ACC112 (cell line): ENCODE results near the gene C1orf167.

Experiments
- H2AFZ ChIP-seq: fragments of 200-600 bp; sonication (generic); one replicate; pipeline ENCODE4 v1.6.0; 2017; ENCODE audit warnings: antibody characterized with exemption, low read length; ENCODE audit not compliant: unreplicated experiment
- H3K27ac ChIP-seq: fragments of 200-600 bp; sonication (generic); 2 replicates; pipeline ENCODE4 v1.5.1; 2014; ENCODE audit warnings: low read depth, mild to moderate bottlenecking, antibody characterized with exemption, low read length, moderate library complexity
- H3K27me3 ChIP-seq: fragments of 200-600 bp; sonication (generic); 2 replicates; pipeline ENCODE4 v1.6.1; 2014; ENCODE audit warnings: mild to moderate bottlenecking, antibody characterized with exemption, low read length, moderate library complexity, mixed read lengths; ENCODE audit not compliant: insufficient read depth
- H3K36me3 ChIP-seq: fragments of 200-600 bp; sonication (generic); 2 replicates; pipeline ENCODE4 v1.6.1; 2016; ENCODE audit warnings: mild to moderate bottlenecking, antibody characterized with exemption, low read length, moderate library complexity, mixed read lengths; ENCODE audit not compliant: insufficient read depth
- H3K4me1 ChIP-seq: fragments of 200-600 bp; sonication (generic); one replicate; pipeline ENCODE4 v1.6.1; 2016; ENCODE audit warnings: low read length, mixed read lengths; ENCODE audit not compliant: insufficient read depth, unreplicated experiment, control insufficient read depth
- H3K4me3 ChIP-seq: fragments of 200-600 bp; sonication (generic); 2 replicates; pipeline ENCODE4 v1.5.1; 2014; ENCODE audit warnings: mild to moderate bottlenecking, low read depth, low read length
- H3K79me2 ChIP-seq: fragments of 200-600 bp; sonication (generic); one replicate; pipeline ENCODE4 v1.6.0; 2016; ENCODE audit warnings: low read length; ENCODE audit not compliant: control insufficient read depth, unreplicated experiment, insufficient read depth

C1orf167 gene

DNA sequence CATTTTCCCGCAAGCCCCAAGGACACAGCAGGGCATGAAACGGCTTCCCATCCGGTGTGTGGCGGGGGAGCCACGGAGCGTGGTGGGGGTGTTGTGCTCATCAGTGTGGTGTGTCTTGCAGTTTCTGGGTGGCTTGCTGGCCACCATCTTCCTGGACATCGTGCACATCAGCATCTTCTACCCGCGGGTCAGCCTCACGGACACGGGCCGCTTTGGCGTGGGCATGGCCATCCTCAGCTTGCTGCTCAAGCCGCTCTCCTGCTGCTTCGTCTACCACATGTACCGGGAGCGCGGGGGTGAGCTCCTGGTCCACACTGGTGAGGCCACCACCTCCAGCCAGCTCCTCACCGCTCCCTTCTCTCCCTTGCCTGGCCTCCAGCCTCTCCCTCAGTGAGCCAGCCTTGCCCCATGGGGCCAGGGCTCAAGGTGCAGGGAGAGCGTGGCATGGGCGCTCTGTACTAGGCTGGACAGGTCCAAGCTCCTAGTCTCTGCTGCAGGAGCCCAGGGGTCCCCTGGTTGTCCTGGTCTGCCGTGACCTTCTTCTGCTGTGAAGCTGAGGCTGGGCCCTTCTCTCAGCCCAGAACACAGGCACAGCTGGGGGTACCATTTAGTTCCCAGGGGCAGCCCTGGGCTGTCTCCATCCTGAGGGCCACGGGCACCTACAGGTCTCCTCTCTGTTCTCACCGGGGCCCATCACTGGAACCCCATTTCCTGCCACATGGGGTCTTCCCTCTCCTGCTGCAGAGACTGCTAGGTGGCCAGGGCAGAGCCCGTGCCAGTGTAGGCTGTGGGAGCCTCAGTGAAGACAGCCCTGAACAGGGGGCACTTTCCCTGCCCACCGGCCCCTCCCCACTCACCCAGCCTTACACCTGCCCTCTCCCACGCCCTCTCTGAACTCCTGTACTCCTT is 13.4 kb upstream of the C1orf167 start:
- no peaks in the 10 kb centered on the region for H3K27me3 ChIP-seq
- no peak overlapping the region for H2AFZ ChIP-seq
- peaks cover 6% of the 10 kb centered on the region for H3K4me1 ChIP-seq
- no peaks in the 10 kb centered on the region; the same call in 1 of the 2 replicates for H3K36me3 ChIP-seq
- no peak overlapping the region for H3K27ac ChIP-seq
- no peaks in the 10 kb centered on the region for H3K79me2 ChIP-seq
- no peak overlapping the region for H3K4me3 ChIP-seq

DNA sequence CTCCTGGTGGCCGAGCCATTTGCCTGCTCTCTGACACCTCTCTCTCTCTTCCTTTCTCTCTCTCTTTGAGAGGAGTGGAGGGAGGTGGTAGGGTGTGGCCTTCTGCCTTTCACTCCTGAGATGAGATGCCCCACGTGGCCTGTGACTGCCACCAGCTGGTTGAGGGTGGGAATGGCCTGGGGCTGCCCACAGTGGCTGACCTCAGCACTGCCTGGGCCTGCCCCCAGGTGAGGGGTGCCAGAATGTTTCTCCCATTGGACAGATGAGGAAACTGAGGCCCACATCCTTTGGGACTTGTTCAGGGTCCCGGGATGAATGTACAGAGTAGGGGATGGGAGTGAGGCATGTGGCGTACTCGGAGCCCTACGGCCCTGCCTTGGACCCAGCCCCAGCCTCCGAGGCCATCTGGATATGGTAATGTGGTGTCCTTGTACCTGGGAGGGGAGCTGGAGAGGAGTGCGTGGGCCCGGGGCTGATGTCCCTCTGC is 12.7 kb upstream of the C1orf167 start:
- Histone ChIP-seq H3K36me3 (no peaks in the 10 kb centered on the region; the same call in 1 of the 2 replicates), H3K27ac (no peak overlapping the region), H2AFZ (no peak overlapping the region), H3K79me2 (no peaks in the 10 kb centered on the region), H3K4me1 (peaks cover 6% of the 10 kb centered on the region), H3K4me3 (no peak overlapping the region), H3K27me3 (no peaks in the 10 kb centered on the region)

DNA sequence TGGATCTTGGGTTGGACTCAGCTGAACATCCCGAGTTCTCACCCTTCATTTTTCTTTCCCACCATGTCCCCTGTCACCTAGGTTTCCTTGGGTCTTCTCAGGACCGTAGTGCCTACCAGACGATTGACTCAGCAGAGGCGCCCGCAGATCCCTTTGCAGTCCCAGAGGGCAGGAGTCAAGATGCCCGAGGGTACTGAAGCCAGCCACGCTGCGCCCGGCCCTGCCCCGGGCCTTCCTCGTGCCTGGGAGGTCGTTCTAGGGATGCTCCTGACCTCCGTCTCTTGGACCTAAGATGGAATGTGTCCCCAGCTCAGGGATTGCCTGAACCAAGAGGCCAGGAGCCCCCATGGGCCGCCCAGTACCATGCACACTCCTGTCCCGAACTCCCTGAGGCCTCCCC is 12.0 kb upstream of the C1orf167 start:
- no peaks in the 10 kb centered on the region for H3K79me2 ChIP-seq
- no peaks in the 10 kb centered on the region for H3K27me3 ChIP-seq
- peaks cover 6% of the 10 kb centered on the region for H3K4me1 ChIP-seq
- no peak overlapping the region for H3K4me3 ChIP-seq
- H2AFZ ChIP-seq = no peak overlapping the region
- H3K27ac ChIP-seq = no peak overlapping the region
- no peaks in the 10 kb centered on the region; the same call in 1 of the 2 replicates for H3K36me3 ChIP-seq

DNA sequence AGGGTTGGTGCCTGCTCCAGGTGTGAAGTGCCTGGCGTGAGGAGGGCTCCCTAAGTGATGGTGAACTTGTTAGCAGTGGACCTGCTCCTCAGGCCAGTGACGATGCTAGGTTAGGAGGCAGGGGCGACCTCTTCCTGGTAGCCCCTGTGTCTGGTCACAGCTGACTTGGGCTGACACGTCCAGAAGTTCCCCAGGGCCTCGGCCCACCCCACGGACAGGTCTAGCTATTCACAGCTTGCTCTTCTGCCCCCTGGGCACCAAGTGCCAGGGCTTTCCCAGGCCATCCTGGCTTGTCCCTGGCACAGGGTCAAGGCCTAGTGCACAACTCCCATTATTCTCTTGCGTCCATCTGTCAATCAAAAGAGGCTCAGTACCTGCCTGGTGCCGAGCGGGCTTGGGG is 10.9 kb upstream of the C1orf167 start:
- peaks cover 4% of the 10 kb centered on the region for H3K4me1 ChIP-seq
- no peak overlapping the region for H3K27ac ChIP-seq
- no peaks in the 10 kb centered on the region for H3K79me2 ChIP-seq
- no peak overlapping the region for H3K4me3 ChIP-seq
- H2AFZ ChIP-seq = no peak overlapping the region
- H3K27me3 ChIP-seq = no peaks in the 10 kb centered on the region
- H3K36me3 ChIP-seq = no peaks in the 10 kb centered on the region; the same call in 1 of the 2 replicates

GRCh38 chr1:11752359-11753088 is 9.5 kb upstream of the C1orf167 start:
- H3K4me1 ChIP-seq = no peaks in the 10 kb centered on the region
- no peak overlapping the region for H3K4me3 ChIP-seq
- no peak overlapping the region for H3K27ac ChIP-seq
- H3K27me3 ChIP-seq = peaks cover 4% of the 10 kb centered on the region; the same call in 1 of the 2 replicates
- H3K36me3 ChIP-seq = no peaks in the 10 kb centered on the region; the same call in 1 of the 2 replicates
- H2AFZ ChIP-seq = no peak overlapping the region
- H3K79me2 ChIP-seq = no peaks in the 10 kb centered on the region

DNA sequence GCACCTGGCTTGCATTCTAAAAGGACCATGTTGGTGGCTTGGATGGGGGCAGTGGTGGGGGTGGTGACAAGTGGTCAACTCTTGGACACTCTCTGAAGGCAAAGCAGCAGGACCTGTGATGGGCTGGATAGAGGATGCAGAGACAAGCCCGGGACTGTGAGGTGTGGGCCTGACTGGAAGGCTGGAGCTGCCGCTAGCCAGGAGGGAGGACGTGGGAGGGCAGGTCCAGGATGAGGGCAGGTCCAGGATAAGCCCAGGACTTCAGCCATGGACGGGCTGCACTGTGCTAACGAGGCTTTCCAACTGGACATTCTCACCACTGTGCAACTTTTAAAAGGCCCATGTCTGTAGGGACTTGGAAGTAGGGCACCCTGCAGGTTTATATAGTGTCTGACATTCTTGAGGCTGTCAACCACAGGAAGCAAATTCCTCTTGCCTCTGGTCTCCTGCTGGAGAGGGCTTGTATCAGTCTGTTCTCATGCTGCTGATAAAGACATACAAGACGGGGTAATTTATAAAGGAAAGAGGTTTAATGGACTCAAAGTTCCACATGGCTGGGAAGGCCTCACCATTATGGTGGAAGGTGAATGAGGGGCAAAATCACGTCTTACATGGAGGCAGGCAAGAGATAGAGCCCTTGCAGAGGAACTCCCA is 8.3 kb upstream of the C1orf167 start:
- Histone ChIP-seq H3K4me3 (no peak overlapping the region), H3K4me1 (no peaks in the 10 kb centered on the region), H3K36me3 (no peaks in the 10 kb centered on the region; the same call in 1 of the 2 replicates), H3K27me3 (peaks cover 4% of the 10 kb centered on the region; the same call in 1 of the 2 replicates), H2AFZ (no peak overlapping the region), H3K27ac (no peak overlapping the region), H3K79me2 (no peaks in the 10 kb centered on the region)

DNA sequence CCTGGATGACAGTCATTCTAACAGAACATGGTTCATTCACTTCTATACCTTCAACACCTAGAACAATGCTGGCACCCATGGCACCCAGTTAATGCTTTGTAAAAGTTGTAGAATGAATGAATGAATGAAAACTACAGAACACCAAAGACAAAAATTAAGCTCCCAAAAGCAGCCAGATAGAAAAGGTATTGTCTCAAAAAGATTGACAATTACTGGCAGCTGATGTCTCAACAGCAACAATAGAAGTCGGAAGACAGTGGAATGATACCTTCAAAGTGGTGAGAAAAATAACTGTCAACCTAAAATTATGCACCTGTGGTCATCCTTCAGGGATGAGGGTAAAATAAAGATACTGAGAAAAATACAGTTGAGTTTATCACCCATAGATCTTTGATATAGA is 4.9 kb upstream of the C1orf167 start:
- Histone ChIP-seq H3K36me3 (no peaks in the 10 kb centered on the region), H3K27me3 (peaks cover 12% of the 10 kb centered on the region), H3K4me1 (no peaks in the 10 kb centered on the region), H3K27ac (no peak overlapping the region), H3K4me3 (no peak overlapping the region), H2AFZ (no peak overlapping the region), H3K79me2 (no peaks in the 10 kb centered on the region)

DNA sequence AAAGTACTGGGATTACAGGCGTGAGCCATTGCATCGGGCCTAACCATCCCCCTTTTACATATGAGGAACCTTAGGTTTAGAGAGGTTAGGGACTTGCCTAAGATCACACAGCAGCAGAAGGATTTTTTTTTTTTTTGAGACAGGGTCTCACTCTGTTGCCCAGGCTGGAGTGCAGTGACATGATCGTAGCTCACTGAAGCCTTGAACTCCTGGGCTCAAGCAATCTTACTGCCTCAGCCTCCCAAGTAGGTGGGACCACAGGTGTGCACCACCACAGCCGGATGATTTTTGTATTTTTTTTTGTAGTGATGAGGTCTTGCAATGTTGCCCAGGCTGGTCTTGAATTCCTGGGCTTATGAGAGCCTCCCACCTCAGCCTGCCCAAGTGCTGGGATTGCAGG is 2.2 kb upstream of the C1orf167 start:
- H3K4me3 ChIP-seq = no peak overlapping the region
- no peak overlapping the region for H2AFZ ChIP-seq
- H3K27me3 ChIP-seq = peaks cover 15% of the 10 kb centered on the region
- H3K79me2 ChIP-seq = no peaks in the 10 kb centered on the region
- no peak overlapping the region for H3K27ac ChIP-seq
- no peaks in the 10 kb centered on the region for H3K4me1 ChIP-seq
- no peaks in the 10 kb centered on the region for H3K36me3 ChIP-seq

DNA sequence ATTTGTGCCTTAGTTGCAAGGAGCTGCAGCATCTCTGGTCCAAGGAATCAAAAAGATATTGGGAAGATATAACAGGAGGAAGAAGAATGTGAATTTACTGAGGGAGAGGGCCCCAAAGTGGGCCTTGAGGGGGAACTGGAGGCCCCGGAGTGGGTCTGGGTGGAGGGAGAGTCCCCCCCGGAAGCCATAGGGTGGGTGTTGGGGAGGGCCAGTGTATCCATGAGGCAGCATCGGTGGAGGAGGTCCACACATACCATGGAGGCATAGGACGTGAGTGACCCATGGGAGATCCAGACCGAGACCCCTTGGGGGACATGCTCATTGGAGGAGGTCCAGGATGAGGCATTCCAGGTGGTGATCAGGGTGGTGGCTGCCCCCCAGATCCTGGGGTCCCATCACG is 708 bp upstream of the C1orf167 start:
- no peak overlapping the region for H2AFZ ChIP-seq
- no peak overlapping the region for H3K4me3 ChIP-seq
- H3K27me3 ChIP-seq = peaks cover 15% of the 10 kb centered on the region
- H3K79me2 ChIP-seq = no peaks in the 10 kb centered on the region
- no peaks in the 10 kb centered on the region for H3K36me3 ChIP-seq
- H3K27ac ChIP-seq = no peak overlapping the region
- no peaks in the 10 kb centered on the region for H3K4me1 ChIP-seq

GRCh38 chr1:11764115-11764514 is 2.1 kb downstream of the C1orf167 start:
- peaks cover 6% of the 10 kb centered on the region for H3K4me1 ChIP-seq
- H3K4me3 ChIP-seq = no peak overlapping the region
- peaks cover 11% of the 10 kb centered on the region for H3K27me3 ChIP-seq
- no peak overlapping the region for H2AFZ ChIP-seq
- no peak overlapping the region for H3K27ac ChIP-seq
- no peaks in the 10 kb centered on the region for H3K36me3 ChIP-seq
- H3K79me2 ChIP-seq = no peaks in the 10 kb centered on the region
